Measurements from ENCODE around the gene SYNE1.

GRCh38 chr6:152091201-152091600 is 546.0 kb downstream of the SYNE1 start:
- TF ChIP-seq CTCF (IDR thresholded peaks at IDR 0.05; ENCODE audit: insufficient read depth, low read length, poor library complexity, severe bottlenecking) (no peak), EZH2phosphoT487 (conservative IDR thresholded peaks at IDR 0.05; ENCODE audit: low read length) (no peak)

Measured in SU-DHL-6 (cell line).